Upper lobe of left lung (tissue), 4 donors: ENCODE data around the gene TMEM236.

ENCODE experiments used
- EP300 ChIP-seq, 4 donors: sonication (generic); formaldehyde crosslinking; IDR thresholded peaks; one replicate each; pipeline ENCODE4 v1.5.1; 2017; ENCODE audit warnings: antibody characterized with exemption in 4 of 4, control low read depth in 2 of 4
- TF ChIP-seq, protein P1 (sequence below), 6 experiments: fragments of 450-650 bp in 4 of 6; fragments of 200-600 bp in 2 of 6; sonication (generic) in 2 of 6; IDR thresholded peaks; one replicate each; pipeline ENCODE4 v1.5.1; 2016 to 2019; ENCODE audit warnings: antibody characterized with exemption in 6 of 6

DNA sequence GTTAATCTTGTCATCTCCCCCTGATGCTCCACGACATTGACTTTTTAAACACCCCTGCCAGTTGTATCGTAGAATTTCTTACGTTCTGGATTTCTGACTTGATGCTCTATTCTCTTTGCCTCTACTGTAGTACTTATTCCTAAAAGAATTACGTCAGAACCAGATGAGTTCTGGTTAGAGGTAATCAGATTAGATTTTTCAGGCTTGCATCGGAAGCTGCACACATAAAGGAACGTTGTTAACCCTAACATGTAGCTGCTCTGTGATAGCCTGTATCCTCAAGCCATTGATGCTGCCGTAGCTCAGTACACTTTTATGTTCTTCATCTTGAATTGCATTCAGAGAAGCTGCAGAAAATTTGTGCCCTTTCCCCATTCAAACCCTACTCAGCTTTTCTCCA is 26.3 kb upstream of the TMEM236 start:
- TF ChIP-seq, protein P1, sequence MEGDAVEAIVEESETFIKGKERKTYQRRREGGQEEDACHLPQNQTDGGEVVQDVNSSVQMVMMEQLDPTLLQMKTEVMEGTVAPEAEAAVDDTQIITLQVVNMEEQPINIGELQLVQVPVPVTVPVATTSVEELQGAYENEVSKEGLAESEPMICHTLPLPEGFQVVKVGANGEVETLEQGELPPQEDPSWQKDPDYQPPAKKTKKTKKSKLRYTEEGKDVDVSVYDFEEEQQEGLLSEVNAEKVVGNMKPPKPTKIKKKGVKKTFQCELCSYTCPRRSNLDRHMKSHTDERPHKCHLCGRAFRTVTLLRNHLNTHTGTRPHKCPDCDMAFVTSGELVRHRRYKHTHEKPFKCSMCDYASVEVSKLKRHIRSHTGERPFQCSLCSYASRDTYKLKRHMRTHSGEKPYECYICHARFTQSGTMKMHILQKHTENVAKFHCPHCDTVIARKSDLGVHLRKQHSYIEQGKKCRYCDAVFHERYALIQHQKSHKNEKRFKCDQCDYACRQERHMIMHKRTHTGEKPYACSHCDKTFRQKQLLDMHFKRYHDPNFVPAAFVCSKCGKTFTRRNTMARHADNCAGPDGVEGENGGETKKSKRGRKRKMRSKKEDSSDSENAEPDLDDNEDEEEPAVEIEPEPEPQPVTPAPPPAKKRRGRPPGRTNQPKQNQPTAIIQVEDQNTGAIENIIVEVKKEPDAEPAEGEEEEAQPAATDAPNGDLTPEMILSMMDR (IDR thresholded peaks at IDR 0.05), result no peak
- no peak for TF ChIP-seq EP300 (IDR thresholded peaks at IDR 0.05)
